Measurements from ENCODE around the gene ARSD.

- TF ChIP-seq CHD1 (IDR thresholded peaks at IDR 0.05; ENCODE audit: low read depth, low read length) (no peak), POLR2AphosphoS5 (IDR thresholded peaks at IDR 0.05; ENCODE audit: low read depth, low read length) (no peak), ATF2 (IDR thresholded peaks at IDR 0.05; ENCODE audit: low read length) (no peak), CTCF (IDR thresholded peaks at IDR 0.05; ENCODE audit: control extremely low read depth in 1 of 3, insufficient read depth in 1 of 3, low read depth in 1 of 3, low read length in 3 of 3) (no peak), ATF3 (IDR thresholded peaks at IDR 0.05; ENCODE audit: insufficient read depth, low read depth, low read length) (no peak), CREB1 (IDR thresholded peaks at IDR 0.05) (no peak), BCL11A (IDR thresholded peaks at IDR 0.05; ENCODE audit: low read depth in 2 of 2, low read length in 2 of 2) (no peak), JUN (IDR thresholded peaks at IDR 0.05; ENCODE audit: low read depth, low read length) (no peak), EP300 (IDR thresholded peaks at IDR 0.05; ENCODE audit: borderline replicate concordance in 1 of 2, low read depth in 2 of 2, low read length in 2 of 2) (no peak), ASH2L (IDR thresholded peaks at IDR 0.05; ENCODE audit: low read length) (no peak), POLR2A (IDR thresholded peaks at IDR 0.05; ENCODE audit: control extremely low read depth in 1 of 2, low read depth in 2 of 2, low read length in 2 of 2) (no peak), NRF1 (IDR thresholded peaks at IDR 0.05; ENCODE audit: low read depth, low read length) (no peak)
These were observed 5.0 kb downstream of the ARSD start for GRCh38 chrX:2924151-2924550.
